Mesodermal cell (in vitro differentiated cells): ENCODE data around the gene ASPSCR1.

ENCODE experiments used
- H3K27ac ChIP-seq: 2 replicates; pipeline ENCODE4 v1.7.0; 2013; ENCODE audit warnings: mild to moderate bottlenecking, low read depth, low read length, moderate library complexity; ENCODE audit not compliant: severe bottlenecking
- H3K36me3 ChIP-seq: 2 replicates; pipeline ENCODE4 v1.7.1; 2013; ENCODE audit warnings: mild to moderate bottlenecking, low read length, moderate library complexity; ENCODE audit not compliant: control insufficient read depth, insufficient read depth
- H3K4me1 ChIP-seq: one replicate; pipeline ENCODE4 v1.7.1; 2013; ENCODE audit warnings: mild to moderate bottlenecking, low read length; ENCODE audit not compliant: insufficient read depth, control insufficient read depth, poor library complexity, severe bottlenecking
- H3K4me3 ChIP-seq: 2 replicates; pipeline ENCODE4 v1.7.0; 2013; ENCODE audit warnings: low read length, control low read depth, mild to moderate bottlenecking; ENCODE audit not compliant: insufficient read depth, poor library complexity, severe bottlenecking; ENCODE audit errors: extremely low read depth
- H3K9me3 ChIP-seq: 2 replicates; pipeline ENCODE4 v1.7.1; 2013; ENCODE audit warnings: mild to moderate bottlenecking, low read length, moderate library complexity; ENCODE audit not compliant: control insufficient read depth
- WGBS, 2 experiments: methylation state at CpG; one replicate each; pipeline ENCODE4 v1.1.5; 2013; ENCODE audit warnings: missing lambda C conversion rate in 2 of 2; ENCODE audit not compliant: insufficient coverage in 2 of 2; 5-methylcytosine and 5-hydroxymethylcytosine counted together

Gene ASPSCR1

GRCh38 chr17:81991684-81992305 is 14.4 kb downstream of the ASPSCR1 start:
- WGBS, 2 experiments = 49 to 54% methylated on average over 21 to 26 of the region's 31 CpGs
- Histone ChIP-seq H3K4me3 (no peak overlapping the region), H3K9me3 (no peaks in the 10 kb centered on the region), H3K27ac (peak overlapping the region; percentile 82), H3K4me1 (peaks cover 17% of the 10 kb centered on the region), H3K36me3 (peaks cover 31% of the 10 kb centered on the region)

GRCh38 chr17:81992306-81993102 is 15.1 kb downstream of the ASPSCR1 start:
- no peaks in the 10 kb centered on the region for H3K9me3 ChIP-seq
- peak overlapping the region; percentile 82 for H3K27ac ChIP-seq
- peaks cover 17% of the 10 kb centered on the region for H3K4me1 ChIP-seq
- no peak overlapping the region for H3K4me3 ChIP-seq
- WGBS, 2 experiments = 72 to 73% methylated on average over 28 to 29 of the region's 31 CpGs
- H3K36me3 ChIP-seq = peaks cover 34% of the 10 kb centered on the region

- Histone ChIP-seq H3K9me3 (no peaks in the 10 kb centered on the region), H3K4me3 (no peak overlapping the region), H3K36me3 (peaks cover 33% of the 10 kb centered on the region), H3K4me1 (peaks cover 17% of the 10 kb centered on the region), H3K27ac (no peak overlapping the region)
- 87 to 90% methylated on average over 35 to 36 of the region's 37 CpGs for WGBS, 2 experiments
Observed at GRCh38 chr17:81993729-81994592, 16.5 kb downstream of the ASPSCR1 start.

GRCh38 chr17:81994593-81995462 is 17.4 kb downstream of the ASPSCR1 start:
- no peak overlapping the region for H3K4me3 ChIP-seq
- H3K36me3 ChIP-seq = peaks cover 30% of the 10 kb centered on the region
- no peaks in the 10 kb centered on the region for H3K9me3 ChIP-seq
- H3K4me1 ChIP-seq = peaks cover 17% of the 10 kb centered on the region
- WGBS, 2 experiments = 95 to 96% methylated on average over 27 to 36 of the region's 39 CpGs
- H3K27ac ChIP-seq = no peak overlapping the region

- no peak overlapping the region for H3K27ac ChIP-seq
- H3K36me3 ChIP-seq = peaks cover 22% of the 10 kb centered on the region
- no peak overlapping the region for H3K4me3 ChIP-seq
- 94% methylated on average over 27 to 28 of the region's 29 CpGs for WGBS, 2 experiments
- H3K9me3 ChIP-seq = no peaks in the 10 kb centered on the region
- H3K4me1 ChIP-seq = peaks cover 24% of the 10 kb centered on the region
Observed at GRCh38 chr17:81995463-81996231, 18.2 kb downstream of the ASPSCR1 start.

GRCh38 chr17:81996232-81996756 is 18.9 kb downstream of the ASPSCR1 start:
- H3K27ac ChIP-seq = no peak overlapping the region
- 94 to 96% methylated on average over 21 to 23 of the region's 28 CpGs for WGBS, 2 experiments
- peaks cover 29% of the 10 kb centered on the region for H3K4me1 ChIP-seq
- H3K36me3 ChIP-seq = peaks cover 18% of the 10 kb centered on the region
- no peaks in the 10 kb centered on the region for H3K9me3 ChIP-seq
- H3K4me3 ChIP-seq = no peak overlapping the region

GRCh38 chr17:81996757-81997441 is 19.5 kb downstream of the ASPSCR1 start:
- Histone ChIP-seq H3K27ac (no peak overlapping the region), H3K36me3 (peaks cover 18% of the 10 kb centered on the region), H3K4me3 (no peak overlapping the region), H3K4me1 (peaks cover 28% of the 10 kb centered on the region), H3K9me3 (no peaks in the 10 kb centered on the region)
- 96 to 97% methylated on average over 24 to 28 of the region's 30 CpGs for WGBS, 2 experiments

GRCh38 chr17:81998212-81998611 is 20.8 kb downstream of the ASPSCR1 start:
- Histone ChIP-seq H3K36me3 (peaks cover 18% of the 10 kb centered on the region), H3K4me3 (no peak overlapping the region), H3K27ac (no peak overlapping the region), H3K4me1 (peaks cover 29% of the 10 kb centered on the region), H3K9me3 (no peaks in the 10 kb centered on the region)
- WGBS, 2 experiments = 98 to 99% methylated on average over 4 to 6 of the region's 7 CpGs
